IMR-90 (cell line): Measurements from ENCODE around the gene CLIC3. TPM values are rescaled to one million over a fixed set of nuclear protein-coding genes. Genes with fewer than 3 reads are reported as not detected.

Experiments
- ATAC-seq: fragments of 200-7000 bp; cut with Tn5 transposase; 2 replicates; pipeline ENCODE4 v1.9.1; 2020; ENCODE audit warnings: low read depth, mild to moderate bottlenecking, moderate library complexity
- BruUV-seq: library from RNA; stranded (reverse); fragments of 400-500 nt; replicated peaks from 2 replicates; lab custom pipeline; 2021; lab: Mats Ljungman, UMichigan
- CTCF ChIA-PET: fragments of 300-600 bp; formaldehyde crosslinking; extraction: SDS; loops from one replicate; lab custom pipeline; 2021; ENCODE audit warnings: antibody characterized with exemption; lab: Yijun Ruan, JAX
- POLR2A ChIA-PET: fragments of 300-600 bp; sonication (Branson Sonifier 250); formaldehyde crosslinking; loops from one replicate; lab custom pipeline; 2022; ENCODE audit warnings: antibody characterized with exemption; ENCODE audit not compliant: unreplicated experiment; lab: Charles Lee
- DNase-seq: peaks from one replicate; pipeline ENCODE4 v3.0.0; 2013
- H2AFZ ChIP-seq: replicated peaks from 2 replicates; pipeline ENCODE3; 2013; ENCODE audit warnings: low read length, mild to moderate bottlenecking; ENCODE audit not compliant: poor library complexity
- H2AK5ac ChIP-seq: 2 replicates; pipeline ENCODE4 v1.6.1; 2013; ENCODE audit warnings: low read depth, low read length, inconsistent platforms
- H2AK9ac ChIP-seq: replicated peaks from 2 replicates; pipeline ENCODE3; 2013; ENCODE audit warnings: mild to moderate bottlenecking, low read depth, low read length, moderate library complexity; ENCODE audit not compliant: poor library complexity
- H2BK120ac ChIP-seq: 2 replicates; pipeline ENCODE4 v1.6.1; 2013; ENCODE audit warnings: low read depth, low read length, inconsistent platforms
- H2BK15ac ChIP-seq: 3 replicates; pipeline ENCODE4 v1.6.1; 2013; ENCODE audit warnings: low read depth, low read length, inconsistent platforms
- H2BK20ac ChIP-seq: 2 replicates; pipeline ENCODE4 v1.6.1; 2013; ENCODE audit warnings: low read depth, mild to moderate bottlenecking, inconsistent platforms, low read length, moderate library complexity
- H2BK5ac ChIP-seq: 2 replicates; pipeline ENCODE4 v1.6.1; 2013; ENCODE audit warnings: mild to moderate bottlenecking, low read depth, low read length, inconsistent platforms; ENCODE audit not compliant: poor library complexity, severe bottlenecking
- H3K14ac ChIP-seq: replicated peaks from 2 replicates; pipeline ENCODE4 v1.6.1; 2013; ENCODE audit warnings: low read depth, low read length, inconsistent platforms
- H3K18ac ChIP-seq: 2 replicates; pipeline ENCODE4 v1.6.1; 2013; ENCODE audit warnings: low read depth, low read length, control low read depth
- H3K23ac ChIP-seq: 2 replicates; pipeline ENCODE4 v1.6.1; 2013; ENCODE audit warnings: low read depth, low read length, inconsistent platforms
- H3K27ac ChIP-seq: 2 replicates; pipeline ENCODE4 v1.5.1; 2013; ENCODE audit warnings: mild to moderate bottlenecking, control low read depth, low read length; ENCODE audit not compliant: insufficient read depth
- H3K27me3 ChIP-seq: 2 replicates; pipeline ENCODE4 v1.6.1; 2013; ENCODE audit warnings: low read length; ENCODE audit not compliant: control insufficient read depth, insufficient read depth
- H3K36me3 ChIP-seq: 2 replicates; pipeline ENCODE4 v1.6.1; 2013; ENCODE audit warnings: low read length, mixed read lengths; ENCODE audit not compliant: control insufficient read depth, insufficient read depth
- H3K4ac ChIP-seq: 2 replicates; pipeline ENCODE4 v1.6.1; 2013; ENCODE audit warnings: low read depth, low read length, inconsistent platforms
- H3K4me1 ChIP-seq: 2 replicates; pipeline ENCODE4 v1.6.1; 2013; ENCODE audit warnings: low read length, mixed read lengths; ENCODE audit not compliant: control insufficient read depth, insufficient read depth
- H3K4me2 ChIP-seq: 2 replicates; pipeline ENCODE4 v1.6.1; 2013; ENCODE audit warnings: low read depth, mild to moderate bottlenecking, control low read depth, low read length, moderate library complexity
- H3K4me3 ChIP-seq: 2 replicates; pipeline ENCODE4 v1.5.1; 2013; ENCODE audit warnings: low read depth, mild to moderate bottlenecking, control low read depth, low read length, moderate library complexity; ENCODE audit not compliant: insufficient read depth
- H3K56ac ChIP-seq: 2 replicates; pipeline ENCODE4 v1.6.1; 2013; ENCODE audit warnings: low read length, inconsistent platforms; ENCODE audit not compliant: insufficient read depth; ENCODE audit errors: extremely low read depth
- H3K79me1 ChIP-seq, 2 experiments: 2 replicates each; pipeline ENCODE4 v1.6.1; 2013; ENCODE audit warnings: low read length in 2 of 2, inconsistent platforms in 1 of 2, low read depth in 1 of 2
- H3K9ac ChIP-seq: 2 replicates; pipeline ENCODE4 v1.6.1; 2013; ENCODE audit warnings: low read depth, low read length, control low read depth
- H3K9me1 ChIP-seq: 2 replicates; pipeline ENCODE4 v1.6.1; 2013; ENCODE audit warnings: low read length, inconsistent platforms; ENCODE audit not compliant: insufficient read depth
- H3K9me3 ChIP-seq: 2 replicates; pipeline ENCODE4 v1.6.1; 2013; ENCODE audit warnings: low read length; ENCODE audit not compliant: control insufficient read depth, insufficient read depth
- H4K20me1 ChIP-seq: 2 replicates; pipeline ENCODE4 v1.6.1; 2013; ENCODE audit warnings: low read length, inconsistent platforms; ENCODE audit not compliant: insufficient read depth
- H4K5ac ChIP-seq: 2 replicates; pipeline ENCODE4 v1.6.1; 2013; ENCODE audit warnings: mild to moderate bottlenecking, low read depth, low read length, control low read depth
- H4K8ac ChIP-seq, 2 experiments: 2 replicates each; pipeline ENCODE4 v1.6.1; 2013; ENCODE audit warnings: low read depth in 2 of 2, low read length in 2 of 2, control low read depth in 1 of 2, inconsistent platforms in 1 of 2
- H4K91ac ChIP-seq: 2 replicates; pipeline ENCODE4 v1.6.1; 2013; ENCODE audit warnings: low read depth, low read length, inconsistent platforms; ENCODE audit not compliant: insufficient read depth
- BHLHE40 ChIP-seq: fragments of 150-350 bp; IDR thresholded peaks from 2 replicates; pipeline ENCODE4 v1.6.1; 2016; ENCODE audit warnings: mild to moderate bottlenecking, low read depth, low read length
- CEBPB ChIP-seq: IDR thresholded peaks from 2 replicates; pipeline ENCODE4 v1.6.1; 2012; ENCODE audit warnings: low read depth, low read length, improper control_type of control experiment
- CHD1 ChIP-seq: IDR thresholded peaks from 2 replicates; pipeline ENCODE4 v1.6.1; 2012; ENCODE audit warnings: low read depth, low read length, improper control_type of control experiment
- CTCF ChIP-seq: conservative IDR thresholded peaks from 2 replicates; pipeline ENCODE4 v1.5.1; 2012; ENCODE audit warnings: mild to moderate bottlenecking, low read depth, low read length, improper control_type of control experiment
- ELK1 ChIP-seq: fragments of 150-350 bp; IDR thresholded peaks from 2 replicates; pipeline ENCODE4 v1.6.1; 2016; ENCODE audit warnings: low read depth, mild to moderate bottlenecking, low read length, moderate library complexity, borderline replicate concordance
- FOS ChIP-seq: fragments of 150-350 bp; IDR thresholded peaks from 2 replicates; pipeline ENCODE4 v1.6.1; 2016; ENCODE audit warnings: low read depth, low read length
- MAFK ChIP-seq: IDR thresholded peaks from 2 replicates; pipeline ENCODE4 v1.6.1; 2012; ENCODE audit warnings: low read depth, low read length, improper control_type of control experiment
- MAZ ChIP-seq: IDR thresholded peaks from 2 replicates; pipeline ENCODE4 v1.6.1; 2012; ENCODE audit warnings: low read depth, mild to moderate bottlenecking, low read length, improper control_type of control experiment, moderate library complexity, borderline replicate concordance
- MXI1 ChIP-seq: IDR thresholded peaks from 2 replicates; pipeline ENCODE4 v1.6.1; 2012; ENCODE audit warnings: low read depth, mild to moderate bottlenecking, low read length, moderate library complexity, borderline replicate concordance
- NFE2L2 ChIP-seq: fragments of 150-350 bp; IDR thresholded peaks from 2 replicates; pipeline ENCODE4 v1.6.1; 2016; ENCODE audit warnings: low read depth, mild to moderate bottlenecking, low read length
- POLR2A ChIP-seq: IDR thresholded peaks from 2 replicates; pipeline ENCODE4 v1.6.1; 2012; ENCODE audit warnings: mild to moderate bottlenecking, low read depth, low read length
- RAD21 ChIP-seq: IDR thresholded peaks from 2 replicates; pipeline ENCODE4 v1.6.1; 2012; ENCODE audit warnings: low read length, improper control_type of control experiment
- RCOR1 ChIP-seq: IDR thresholded peaks from 2 replicates; pipeline ENCODE4 v1.6.1; 2012; ENCODE audit warnings: mild to moderate bottlenecking, low read length, improper control_type of control experiment; ENCODE audit not compliant: insufficient replicate concordance
- RFX5 ChIP-seq: IDR thresholded peaks from 2 replicates; pipeline ENCODE4 v1.8.0; 2012; ENCODE audit warnings: low read depth, mild to moderate bottlenecking, low read length, moderate library complexity
- SMC3 ChIP-seq: fragments of 150-350 bp; IDR thresholded peaks from 2 replicates; pipeline ENCODE4 v1.6.1; 2016; ENCODE audit warnings: low read depth, mild to moderate bottlenecking, antibody characterized with exemption, low read length, moderate library complexity
- USF2 ChIP-seq: fragments of 150-350 bp; IDR thresholded peaks from 2 replicates; pipeline ENCODE4 v1.6.1; 2017; ENCODE audit warnings: mild to moderate bottlenecking, antibody characterized with exemption, low read length, low read depth
- whole genome bisulfite sequencing, 2 experiments: methylation state at CpG; one replicate each; pipeline versions ENCODE4 v1.1.5 to v1.1.7; 2013; ENCODE audit warnings: missing lambda C conversion rate in 2 of 2; ENCODE audit not compliant: insufficient read length in 1 of 2; ENCODE audit errors: extremely low coverage in 2 of 2; 5-methylcytosine and 5-hydroxymethylcytosine counted together
- dilution Hi-C: fragments of 300-500 bp; cut with HindIII; formaldehyde crosslinking; loops from one replicate; pipeline ENCODE4 v1.14.3; 2018; ENCODE audit warnings: low sequenced_read_pairs; ENCODE audit not compliant: unreplicated experiment
- in situ Hi-C: fragments of 300-500 bp; cut with MboI; formaldehyde crosslinking; loops from 3 replicates; pipeline ENCODE4 v1.14.3; 2019; ENCODE audit warnings: low sequenced_read_pairs, inconsistent platforms, mixed read lengths
- intact Hi-C: fragments of 100-400 bp; cut with micrococcal nuclease; formaldehyde crosslinking; loops from 2 replicates; pipeline ENCODE4 v1.10.0; 2022
- polyA plus RNA-seq, 3 experiments: library from polyadenylated mRNA; depleted of rRNA; stranded (reverse); fragments of >200 nt; gene quantifications; 2 replicates each; pipeline ENCODE4 v1.2.3, GENCODE V29; 2012; ENCODE audit warnings: low replicate concordance in 1 of 3
- total RNA-seq: library from RNA; depleted of rRNA; stranded (reverse); fragments of >200 nt; gene quantifications from 2 replicates; pipeline ENCODE4 v1.2.3, GENCODE V29; 2012

The CLIC3 gene
- total and polyA plus RNA-seq, 2 of the 4 experiments (the other 2 are of a cell fraction) = 0.18 to 1.7 TPM

GRCh38 chr9:137037483-137037882 is 41.1 kb upstream of the CLIC3 start:
- 60% methylated on average over 1 of the region's 10 CpGs; no CpG with 5 or more reads in 1 of the 2 experiments for WGBS, 2 experiments
- Histone ChIP-seq H3K9ac (no peak overlapping the region), H2BK120ac (no peak overlapping the region), H2AFZ (no peak overlapping the region), H3K9me1 (no peaks in the 10 kb centered on the region), H3K4ac (no peak overlapping the region), H3K56ac (no peak overlapping the region), H2AK9ac (no peak overlapping the region), H2BK20ac (no peak overlapping the region), H4K8ac (no peak overlapping the region), H2AK5ac (no peak overlapping the region), H3K23ac (no peak overlapping the region), H4K91ac (no peak overlapping the region), H3K9me3 (no peaks in the 10 kb centered on the region), H3K27me3 (peaks cover 2% of the 10 kb centered on the region; the same call in 1 of the 2 replicates), H4K5ac (no peak overlapping the region), H2BK5ac (no peak overlapping the region), H2BK15ac (no peak overlapping the region), H3K36me3 (peaks cover 17% of the 10 kb centered on the region), H3K4me1 (no peaks in the 10 kb centered on the region), H3K4me3 (no peak overlapping the region), H3K27ac (no peak overlapping the region), H4K20me1 (peaks cover 7% of the 10 kb centered on the region; the same call in 1 of the 2 replicates), H3K4me2 (no peak overlapping the region), H3K14ac (no peak overlapping the region), H3K18ac (no peak overlapping the region), H3K79me1 (no peaks in the 10 kb centered on the region)
- no TSS peak for BruUV-seq
- intact Hi-C loops = no loop called here
- dilution Hi-C loops = no loop called here
- CTCF ChIA-PET = interaction anchor here (0.6 kb wide), 1 partner anchor 202 kb away, joined by 3 read pairs; no protein-coding TSS in a partner anchor
- TF ChIP-seq CEBPB = no peak
- TF ChIP-seq USF2 = no peak
- TF ChIP-seq ELK1 = no peak
- no peak for TF ChIP-seq NFE2L2
- TF ChIP-seq CHD1 = no peak
- no peak for TF ChIP-seq RCOR1
- TF ChIP-seq SMC3 = no peak
- TF ChIP-seq RAD21 = no peak
- TF ChIP-seq MXI1 = no peak
- TF ChIP-seq CTCF = no peak
- no peak for TF ChIP-seq MAFK
- TF ChIP-seq FOS = no peak
- no peak for TF ChIP-seq BHLHE40
- TF ChIP-seq RFX5 = no peak
- no peak for TF ChIP-seq MAZ
- TF ChIP-seq POLR2A = no peak
- POLR2A ChIA-PET = no interaction called here
- DNase-seq (no peak), ATAC-seq (no peak)
- in situ Hi-C loops = loop anchor here (10.0 kb wide), 1 partner anchor 253 kb away; no protein-coding TSS in a partner anchor
